GM10266 (cell line): Measurements from ENCODE around the gene CCDC187.

Experiments used
- DNase-seq: peaks from one replicate; pipeline ENCODE4 v3.0.0; 2012; ENCODE audit errors: extremely low spot score
- TF ChIP-seq, protein P1 (sequence below): IDR thresholded peaks from 2 replicates; pipeline ENCODE4 v1.5.1; 2012; ENCODE audit warnings: mild to moderate bottlenecking, low read depth; ENCODE audit not compliant: control insufficient read depth, insufficient read depth; ENCODE audit errors: missing control alignments

Gene CCDC187

DNA sequence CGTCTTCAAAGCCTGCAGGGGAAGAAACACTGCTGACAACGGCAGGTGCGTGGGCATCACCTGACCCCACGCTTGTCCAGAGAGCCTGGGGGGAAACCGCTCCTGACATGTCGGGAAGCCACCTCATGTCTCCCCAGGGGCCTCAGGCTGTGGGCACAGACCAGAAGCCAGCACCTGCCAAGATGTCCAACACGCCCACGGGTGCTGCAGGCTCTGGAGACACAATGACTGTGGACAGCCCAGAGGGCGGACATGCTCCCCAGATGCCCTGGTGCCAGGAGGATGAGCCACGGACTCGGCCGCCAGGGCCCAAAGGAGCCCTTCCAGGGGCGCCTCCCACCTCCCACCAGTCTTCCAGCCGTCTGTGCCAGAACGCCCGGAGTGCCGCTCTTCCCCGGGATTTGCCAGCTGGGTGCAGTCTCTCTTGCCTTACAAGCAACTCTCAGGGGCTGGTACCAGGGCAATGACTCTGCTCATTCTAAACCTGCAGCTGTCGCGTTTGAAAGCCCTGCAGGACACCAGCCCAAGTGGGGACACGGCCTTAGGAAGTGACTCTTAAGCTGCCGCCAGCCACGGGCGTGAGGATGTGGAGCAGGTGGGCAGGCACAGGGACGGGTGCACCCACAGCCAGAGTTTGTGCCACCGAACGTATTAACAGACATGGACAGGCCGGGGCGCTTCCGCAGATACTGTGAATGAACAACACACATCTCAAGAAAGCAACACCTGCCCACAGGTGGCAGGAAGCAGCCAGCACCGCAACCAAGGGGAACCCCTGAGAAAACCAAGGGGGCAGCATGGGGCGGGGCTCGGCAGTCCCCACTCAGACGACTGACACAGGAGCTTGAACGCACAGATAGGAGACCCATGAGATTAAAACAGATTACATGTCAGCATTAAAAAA, 92.2 kb downstream of the CCDC187 start:
- TF ChIP-seq, protein P1, sequence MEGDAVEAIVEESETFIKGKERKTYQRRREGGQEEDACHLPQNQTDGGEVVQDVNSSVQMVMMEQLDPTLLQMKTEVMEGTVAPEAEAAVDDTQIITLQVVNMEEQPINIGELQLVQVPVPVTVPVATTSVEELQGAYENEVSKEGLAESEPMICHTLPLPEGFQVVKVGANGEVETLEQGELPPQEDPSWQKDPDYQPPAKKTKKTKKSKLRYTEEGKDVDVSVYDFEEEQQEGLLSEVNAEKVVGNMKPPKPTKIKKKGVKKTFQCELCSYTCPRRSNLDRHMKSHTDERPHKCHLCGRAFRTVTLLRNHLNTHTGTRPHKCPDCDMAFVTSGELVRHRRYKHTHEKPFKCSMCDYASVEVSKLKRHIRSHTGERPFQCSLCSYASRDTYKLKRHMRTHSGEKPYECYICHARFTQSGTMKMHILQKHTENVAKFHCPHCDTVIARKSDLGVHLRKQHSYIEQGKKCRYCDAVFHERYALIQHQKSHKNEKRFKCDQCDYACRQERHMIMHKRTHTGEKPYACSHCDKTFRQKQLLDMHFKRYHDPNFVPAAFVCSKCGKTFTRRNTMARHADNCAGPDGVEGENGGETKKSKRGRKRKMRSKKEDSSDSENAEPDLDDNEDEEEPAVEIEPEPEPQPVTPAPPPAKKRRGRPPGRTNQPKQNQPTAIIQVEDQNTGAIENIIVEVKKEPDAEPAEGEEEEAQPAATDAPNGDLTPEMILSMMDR: no peak
- DNase-seq: no peak

DNA sequence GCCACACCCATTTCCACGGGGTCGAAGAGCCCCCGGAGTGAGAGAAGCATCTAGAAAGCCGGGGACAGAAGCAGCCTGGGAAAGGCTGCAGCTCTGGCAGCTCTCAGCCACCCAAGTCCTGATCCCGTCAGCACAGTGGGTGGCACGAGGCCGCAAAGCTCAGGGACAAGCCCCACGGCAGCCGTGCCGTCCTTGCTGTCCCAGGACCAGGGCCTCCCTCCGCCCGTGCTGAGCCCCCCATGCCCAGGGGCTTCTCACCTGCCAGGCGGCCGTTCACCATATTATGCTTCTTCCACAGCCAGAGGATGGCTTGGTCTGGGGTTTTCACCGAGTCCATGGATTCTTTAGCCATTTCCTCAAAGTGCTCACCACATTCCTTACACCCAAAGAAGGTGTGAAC, 92.9 kb downstream of the CCDC187 start:
- DNase-seq: no peak
- TF ChIP-seq, protein P1: no peak

DNA sequence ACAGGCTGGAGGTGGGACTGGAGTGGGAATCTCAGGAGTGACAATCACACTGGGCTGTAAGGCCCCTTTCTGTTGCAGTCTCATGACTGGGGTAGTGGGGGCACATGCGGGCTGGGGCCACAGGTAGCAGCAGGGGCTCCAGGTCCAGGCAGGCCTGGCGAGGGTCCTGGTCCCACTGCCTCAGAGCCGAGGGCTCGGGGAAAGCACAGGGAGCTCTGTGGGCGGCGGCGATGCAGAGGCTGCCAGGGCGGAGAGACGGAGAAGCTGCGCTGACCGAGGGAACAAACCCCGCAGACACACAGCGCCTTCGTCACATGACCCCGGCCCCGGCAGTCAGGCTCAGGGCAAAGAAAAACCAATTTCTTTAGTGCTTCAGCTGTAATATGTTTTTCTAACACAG, 93.6 kb downstream of the CCDC187 start:
- DNase-seq: no peak
- TF ChIP-seq, protein P1: no peak

DNA sequence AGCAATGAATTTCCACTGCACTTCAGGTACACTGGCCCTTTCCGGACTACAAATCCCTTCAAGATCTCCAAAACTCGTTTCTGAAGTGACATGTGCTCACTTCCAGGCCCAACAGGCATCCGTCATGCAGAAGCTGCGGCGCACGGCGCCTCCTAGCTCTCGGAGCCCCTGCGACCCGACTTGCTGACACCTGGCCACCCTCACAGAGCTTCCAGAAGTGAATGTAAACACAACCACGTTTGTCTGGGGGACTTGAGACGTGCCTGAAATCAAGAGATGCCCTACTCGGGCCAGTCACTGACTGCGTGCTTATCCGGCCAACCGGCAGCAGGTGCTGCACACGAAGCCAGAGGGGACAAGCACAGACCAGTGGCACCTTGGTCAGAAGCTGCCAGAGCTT, 94.1 kb downstream of the CCDC187 start:
- TF ChIP-seq, protein P1: no peak
- DNase-seq: no peak

DNA sequence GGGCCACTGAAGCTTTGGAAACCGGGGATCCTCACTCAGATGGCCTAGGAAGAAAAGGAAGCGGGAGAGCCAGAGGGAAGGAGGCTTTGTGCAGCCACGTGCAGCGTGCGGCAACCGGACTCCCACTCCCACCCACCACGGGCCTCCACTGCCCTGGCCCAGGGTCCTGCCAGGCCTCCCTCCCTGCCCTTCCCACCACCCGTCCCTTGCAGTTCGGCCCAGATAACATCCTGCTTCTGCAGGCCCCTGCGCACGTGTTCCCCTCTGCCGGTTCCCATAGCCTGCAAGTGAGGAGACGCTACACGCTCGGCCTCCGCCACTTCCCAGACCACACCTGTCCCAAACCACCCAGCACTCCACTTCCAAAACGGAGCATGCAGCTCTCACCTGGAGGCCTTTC, 94.7 kb downstream of the CCDC187 start:
- TF ChIP-seq, protein P1: no peak
- DNase-seq: no peak

DNA sequence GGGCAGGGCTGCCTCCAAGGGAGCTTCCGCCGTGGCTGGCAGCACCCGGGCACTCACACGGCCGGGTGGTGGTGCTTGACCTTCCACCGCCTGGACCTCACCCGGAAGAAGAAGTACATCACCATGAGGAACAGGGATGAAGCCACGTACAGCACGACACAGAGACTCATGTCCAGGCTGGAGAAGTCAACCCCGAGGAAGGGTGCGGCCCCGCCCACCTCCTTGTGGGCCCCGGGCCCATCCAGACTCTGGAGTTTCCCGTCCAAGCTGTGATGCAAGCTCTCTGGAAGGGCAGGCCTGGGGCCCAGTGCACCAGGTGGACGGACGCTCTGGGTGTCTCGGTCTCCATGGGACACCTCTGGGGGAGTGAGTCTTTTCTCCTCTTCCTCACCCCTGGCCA, 95.2 kb downstream of the CCDC187 start:
- DNase-seq: no peak
- TF ChIP-seq, protein P1: no peak

DNA sequence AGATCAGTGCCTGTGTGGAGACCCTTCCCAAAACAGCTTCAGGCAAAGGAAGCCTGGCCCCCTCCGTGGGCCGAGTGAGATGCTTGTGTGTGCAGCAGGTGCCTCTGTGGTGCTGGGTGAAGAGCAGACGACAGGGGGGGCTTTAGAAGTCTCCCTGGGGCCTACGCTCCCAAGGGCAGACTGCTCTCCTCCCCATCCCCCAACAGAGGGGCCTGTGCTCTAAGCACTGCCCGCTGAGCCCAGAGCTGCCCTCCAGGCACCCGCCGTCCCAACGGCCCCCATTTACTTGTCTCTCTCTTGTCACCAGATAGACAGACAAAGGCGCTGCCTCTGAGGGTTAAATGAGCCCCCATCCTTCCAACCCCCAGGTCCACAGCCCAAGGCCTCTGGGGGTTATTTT, 96.3 kb downstream of the CCDC187 start:
- TF ChIP-seq, protein P1: no peak
- DNase-seq: no peak
